ENCODE measurements around the gene DSCAML1.

Gene DSCAML1

GRCh38 chr11:117483372-117483771 lies 313.6 kb downstream of the DSCAML1 start:
- DNase-seq (ENCODE audit: low read depth, low spot score): no peak
- ChIA-PET CTCF (interaction anchor here (1.0 kb wide), 1 partner anchor 15 kb away, joined by 3 read pairs; no protein-coding TSS in a partner anchor), POLR2A (no interaction called here)
- H3K4me3 ChIP-seq (ENCODE audit: low read depth, low read length): no peak overlapping the region
- TF ChIP-seq, protein P1, sequence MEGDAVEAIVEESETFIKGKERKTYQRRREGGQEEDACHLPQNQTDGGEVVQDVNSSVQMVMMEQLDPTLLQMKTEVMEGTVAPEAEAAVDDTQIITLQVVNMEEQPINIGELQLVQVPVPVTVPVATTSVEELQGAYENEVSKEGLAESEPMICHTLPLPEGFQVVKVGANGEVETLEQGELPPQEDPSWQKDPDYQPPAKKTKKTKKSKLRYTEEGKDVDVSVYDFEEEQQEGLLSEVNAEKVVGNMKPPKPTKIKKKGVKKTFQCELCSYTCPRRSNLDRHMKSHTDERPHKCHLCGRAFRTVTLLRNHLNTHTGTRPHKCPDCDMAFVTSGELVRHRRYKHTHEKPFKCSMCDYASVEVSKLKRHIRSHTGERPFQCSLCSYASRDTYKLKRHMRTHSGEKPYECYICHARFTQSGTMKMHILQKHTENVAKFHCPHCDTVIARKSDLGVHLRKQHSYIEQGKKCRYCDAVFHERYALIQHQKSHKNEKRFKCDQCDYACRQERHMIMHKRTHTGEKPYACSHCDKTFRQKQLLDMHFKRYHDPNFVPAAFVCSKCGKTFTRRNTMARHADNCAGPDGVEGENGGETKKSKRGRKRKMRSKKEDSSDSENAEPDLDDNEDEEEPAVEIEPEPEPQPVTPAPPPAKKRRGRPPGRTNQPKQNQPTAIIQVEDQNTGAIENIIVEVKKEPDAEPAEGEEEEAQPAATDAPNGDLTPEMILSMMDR (IDR thresholded peaks at IDR 0.05; ENCODE audit: insufficient read depth, low read length, missing control alignments): no peak

- ChIA-PET POLR2A (no interaction called here), CTCF (no interaction called here)
- TF ChIP-seq, protein P1 (IDR thresholded peaks at IDR 0.05; ENCODE audit: insufficient read depth, low read length, missing control alignments): no peak
- DNase-seq (ENCODE audit: low read depth, low spot score): no peak
- no peak overlapping the region for H3K4me3 ChIP-seq (ENCODE audit: low read depth, low read length)
Measured at GRCh38 chr11:117482881-117483280, 314.1 kb downstream of the DSCAML1 start.

DNA sequence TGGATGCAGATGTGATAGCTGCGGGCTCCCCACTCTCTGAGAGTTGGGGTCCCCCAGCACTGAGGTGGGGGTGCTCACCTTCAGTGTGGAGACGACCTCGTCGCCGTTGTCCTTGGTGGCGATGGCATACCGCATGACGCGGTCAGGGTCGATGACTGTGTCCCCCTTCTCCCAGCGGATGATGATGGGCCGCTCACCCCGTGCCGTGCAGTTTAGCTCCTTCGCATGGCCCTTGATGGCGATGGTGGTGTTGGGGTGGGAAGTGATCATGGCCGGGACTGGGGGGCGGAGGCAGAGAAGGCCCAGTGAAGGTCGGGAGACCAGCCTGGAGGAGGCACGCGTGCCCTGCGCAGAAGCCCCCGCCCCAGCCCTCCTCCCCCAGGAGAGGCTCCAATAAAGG lies 315.1 kb downstream of the DSCAML1 start:
- TF ChIP-seq, protein P1 (IDR thresholded peaks at IDR 0.05; ENCODE audit: insufficient read depth, low read length, missing control alignments): no peak
- ChIA-PET POLR2A (no interaction called here), CTCF (no interaction called here)
- no peak overlapping the region for H3K4me3 ChIP-seq (ENCODE audit: low read depth, low read length)
- DNase-seq (ENCODE audit: low read depth, low spot score): no peak

DNA sequence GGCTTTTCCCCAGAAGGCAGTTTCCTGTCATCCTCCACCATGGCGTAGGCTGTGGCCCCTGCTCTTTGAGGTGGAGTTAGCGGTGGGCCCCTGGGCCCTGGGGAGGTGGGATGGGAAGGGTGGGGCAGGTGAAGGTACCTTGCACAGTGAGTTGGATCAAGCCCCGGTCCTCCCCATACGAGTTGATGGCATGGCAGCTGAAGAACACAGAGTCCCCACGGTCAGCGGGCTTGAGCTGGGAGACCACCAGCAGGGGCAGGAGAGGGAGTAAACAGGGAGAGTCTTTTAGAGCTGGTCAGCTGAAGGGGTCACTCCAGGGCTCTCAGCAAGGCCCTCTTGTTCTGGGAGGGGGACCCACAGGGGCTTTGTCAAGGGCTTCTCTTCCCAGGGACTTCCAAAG lies 316.0 kb downstream of the DSCAML1 start:
- ChIA-PET POLR2A (no interaction called here), CTCF (no interaction called here)
- H3K4me3 ChIP-seq (ENCODE audit: low read depth, low read length): no peak overlapping the region
- TF ChIP-seq, protein P1 (IDR thresholded peaks at IDR 0.05; ENCODE audit: insufficient read depth, low read length, missing control alignments): no peak
- no peak for DNase-seq (ENCODE audit: low read depth, low spot score)

DNA sequence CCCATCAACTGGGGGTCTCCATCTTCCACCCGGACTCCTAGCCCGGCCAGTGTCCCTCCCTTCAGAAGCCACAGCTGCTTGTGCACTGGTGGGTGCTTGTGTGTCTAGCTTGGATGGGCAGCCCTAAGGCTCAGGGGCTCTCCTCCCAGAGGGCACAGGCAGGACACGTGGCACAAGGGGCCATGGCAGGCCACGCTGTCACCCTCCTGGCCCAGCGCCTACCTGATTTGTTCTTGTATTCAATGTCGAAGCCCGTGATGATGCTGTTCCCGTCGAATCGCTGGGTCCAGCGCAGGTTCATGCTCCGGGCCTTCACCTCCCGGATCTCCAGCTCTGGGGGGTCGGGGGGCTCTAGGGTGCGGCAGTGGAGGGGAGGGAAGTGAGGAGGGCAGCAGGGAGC lies 316.8 kb downstream of the DSCAML1 start:
- no peak overlapping the region for H3K4me3 ChIP-seq (ENCODE audit: low read depth, low read length)
- POLR2A ChIA-PET: no interaction called here
- CTCF ChIA-PET: no interaction called here
- TF ChIP-seq, protein P1 (IDR thresholded peaks at IDR 0.05; ENCODE audit: insufficient read depth, low read length, missing control alignments): no peak
- no peak for DNase-seq (ENCODE audit: low read depth, low spot score)

GRCh38 chr11:117479372-117479771 lies 317.6 kb downstream of the DSCAML1 start:
- no peak overlapping the region for H3K4me3 ChIP-seq (ENCODE audit: low read depth, low read length)
- DNase-seq (ENCODE audit: low read depth, low spot score): no peak
- POLR2A ChIA-PET: no interaction called here
- CTCF ChIA-PET: no interaction called here
- TF ChIP-seq, protein P1 (IDR thresholded peaks at IDR 0.05; ENCODE audit: insufficient read depth, low read length, missing control alignments): no peak
